Measurements from ENCODE around the gene ANAPC4. TPM values are rescaled to one million over a fixed set of nuclear protein-coding genes. Genes with fewer than 3 reads are reported as not detected.

ANAPC4 gene
- total and polyA plus RNA-seq, 5 donors: 10.3 to 16.0 (median 15.1) TPM

- WGBS: 81% methylated on average over 2 of the region's 2 CpGs
- H3K9me3 ChIP-seq (ENCODE audit: control insufficient read depth, low read length): no peaks in the 10 kb centered on the region
- intact Hi-C loops (cut with DNase I): no loop called here
- DNase-seq (no peak), ATAC-seq (no peak)
- no peak overlapping the region for H3K27ac ChIP-seq (ENCODE audit: low read length)
- peaks cover 7% of the 10 kb centered on the region for H3K4me1 ChIP-seq (ENCODE audit: control insufficient read depth, insufficient read depth, low read length)
- no peak overlapping the region for H3K4me3 ChIP-seq (ENCODE audit: low read length)
- no peaks in the 10 kb centered on the region for H3K27me3 ChIP-seq (ENCODE audit: control insufficient read depth, insufficient read depth)
Observed at GRCh38 chr4:25379591-25379990, 2.5 kb downstream of the ANAPC4 start.

DNA sequence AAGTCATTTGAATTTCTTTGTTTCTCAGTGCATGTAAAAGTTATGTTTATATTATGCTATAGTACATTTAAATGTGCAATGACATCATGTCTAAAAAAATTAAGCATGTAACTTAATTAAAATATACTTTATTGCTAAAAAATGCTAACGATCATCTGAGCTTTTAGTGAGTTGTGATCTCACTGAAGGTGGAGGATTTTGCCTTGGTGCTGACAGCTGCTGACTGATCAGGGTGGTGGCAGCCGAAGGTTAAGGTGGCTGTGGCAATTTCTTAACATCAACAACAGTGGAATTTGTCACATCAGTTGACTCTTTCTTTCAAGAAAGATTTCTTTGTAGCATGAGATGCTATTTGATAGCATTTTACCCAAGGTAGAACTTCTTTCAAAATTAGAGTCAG lies 6.6 kb downstream of the ANAPC4 start:
- H3K9me3 ChIP-seq (ENCODE audit: control insufficient read depth, low read length): no peaks in the 10 kb centered on the region
- no peak for ATAC-seq
- intact Hi-C loops (cut with DNase I): no loop called here
- peaks cover 3% of the 10 kb centered on the region for H3K4me1 ChIP-seq (ENCODE audit: control insufficient read depth, insufficient read depth, low read length)
- H3K27me3 ChIP-seq (ENCODE audit: control insufficient read depth, insufficient read depth): no peaks in the 10 kb centered on the region
- no peak overlapping the region for H3K4me3 ChIP-seq (ENCODE audit: low read length)
- no peak overlapping the region for H3K27ac ChIP-seq (ENCODE audit: low read length)
- no peak for DNase-seq
- WGBS: 54% methylated on average over 2 of the region's 2 CpGs

DNA sequence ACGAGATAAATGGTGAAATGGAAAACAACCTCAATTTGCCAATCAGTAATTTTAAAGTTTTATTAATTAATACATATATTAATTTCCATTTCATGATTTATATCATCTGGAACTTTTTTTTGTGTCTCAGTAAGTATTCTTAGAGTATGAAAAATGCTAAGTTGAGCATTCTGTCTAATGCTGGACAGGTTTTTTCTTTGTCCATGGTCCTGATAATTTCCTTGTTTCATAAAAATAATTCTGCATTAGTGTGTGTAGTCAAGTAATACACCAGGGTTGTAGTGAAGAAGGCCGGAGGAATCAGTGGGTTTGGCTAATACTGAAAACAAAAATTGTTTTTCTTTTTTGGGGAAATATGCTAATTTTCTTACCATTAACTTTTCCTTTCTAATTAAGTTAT lies 9.9 kb downstream of the ANAPC4 start:
- DNase-seq: no peak
- 93% methylated on average over 2 of the region's 2 CpGs for WGBS
- no peak for ATAC-seq
- intact Hi-C loops (cut with DNase I): no loop called here
- no peaks in the 10 kb centered on the region for H3K9me3 ChIP-seq (ENCODE audit: control insufficient read depth, low read length)
- H3K4me3 ChIP-seq (ENCODE audit: low read length): no peak overlapping the region
- no peak overlapping the region for H3K27ac ChIP-seq (ENCODE audit: low read length)
- no peaks in the 10 kb centered on the region for H3K4me1 ChIP-seq (ENCODE audit: control insufficient read depth, insufficient read depth, low read length)
- no peaks in the 10 kb centered on the region for H3K27me3 ChIP-seq (ENCODE audit: control insufficient read depth, insufficient read depth)

DNA sequence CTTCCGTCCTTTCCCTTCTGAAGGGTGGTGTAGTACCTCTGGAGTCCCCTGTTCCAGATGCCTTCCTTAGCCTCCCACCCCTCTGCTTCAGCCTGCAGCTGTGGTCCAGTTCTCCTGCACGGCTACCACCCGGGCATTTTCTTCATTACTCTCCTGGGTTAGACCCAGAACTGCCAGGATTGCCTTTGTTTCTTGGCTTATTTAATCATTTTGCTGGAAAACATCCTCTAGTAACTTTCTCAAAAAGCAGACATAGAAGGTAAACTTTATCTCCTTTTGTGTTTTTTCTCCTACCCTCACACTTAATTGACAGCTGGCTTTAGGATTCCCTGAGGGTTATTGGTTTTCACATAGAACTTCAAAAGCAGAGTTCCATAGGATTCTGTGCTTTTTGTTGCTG lies 20.2 kb downstream of the ANAPC4 start:
- no peak for ATAC-seq
- Histone ChIP-seq H3K27ac (ENCODE audit: low read length) (no peak overlapping the region), H3K27me3 (ENCODE audit: control insufficient read depth, insufficient read depth) (no peaks in the 10 kb centered on the region), H3K4me1 (ENCODE audit: control insufficient read depth, insufficient read depth, low read length) (no peaks in the 10 kb centered on the region), H3K4me3 (ENCODE audit: low read length) (no peak overlapping the region), H3K9me3 (ENCODE audit: control insufficient read depth, low read length) (no peaks in the 10 kb centered on the region)
- no peak for DNase-seq
- intact Hi-C loops (cut with DNase I): no loop called here
- WGBS: 98% methylated on average over 3 of the region's 3 CpGs

DNA sequence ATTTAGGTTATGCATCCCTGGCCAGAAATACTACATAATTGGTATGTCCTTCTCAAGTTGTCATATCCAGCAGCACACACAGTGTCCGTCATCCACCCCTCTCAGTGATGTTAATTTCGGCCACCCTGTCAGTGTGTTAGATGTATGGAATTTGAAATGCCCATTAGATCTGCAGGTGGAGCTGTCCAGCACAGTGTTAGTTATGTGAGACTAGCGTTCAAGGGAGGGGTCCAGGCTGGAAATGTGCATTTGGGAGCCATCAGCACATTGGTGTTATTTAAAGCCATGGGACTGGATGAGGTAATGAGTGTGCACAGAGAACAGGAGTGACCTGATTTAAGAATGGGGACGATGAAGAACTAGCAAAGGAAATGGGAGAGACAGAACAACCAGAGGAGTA lies 22.4 kb downstream of the ANAPC4 start:
- H3K27me3 ChIP-seq (ENCODE audit: control insufficient read depth, insufficient read depth): no peaks in the 10 kb centered on the region
- H3K9me3 ChIP-seq (ENCODE audit: control insufficient read depth, low read length): no peaks in the 10 kb centered on the region
- H3K4me1 ChIP-seq (ENCODE audit: control insufficient read depth, insufficient read depth, low read length): no peaks in the 10 kb centered on the region
- no peak for DNase-seq
- intact Hi-C loops (cut with DNase I): no loop called here
- no peak overlapping the region for H3K27ac ChIP-seq (ENCODE audit: low read length)
- ATAC-seq: no peak
- H3K4me3 ChIP-seq (ENCODE audit: low read length): no peak overlapping the region
- WGBS: 82% methylated on average over 4 of the region's 4 CpGs

DNA sequence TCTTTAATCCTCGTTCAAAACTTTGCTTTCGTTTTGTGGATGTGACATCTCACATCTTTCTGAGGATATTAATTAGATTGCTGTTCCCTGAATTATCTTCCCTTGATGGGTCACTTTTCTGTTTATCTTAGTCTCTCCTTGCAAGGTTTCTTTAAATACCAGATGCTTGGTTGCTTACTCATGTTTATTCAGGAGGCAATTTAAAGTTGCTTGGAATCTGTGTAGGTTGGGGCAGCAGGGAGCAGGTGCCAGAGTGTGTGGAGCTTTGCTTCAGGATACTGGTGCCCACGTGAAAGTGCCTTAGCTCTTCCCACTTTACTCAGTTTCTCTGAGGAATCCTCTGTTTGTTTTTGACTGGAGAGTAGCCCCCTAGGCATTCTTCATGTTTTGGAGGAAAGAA lies 24.0 kb downstream of the ANAPC4 start:
- Histone ChIP-seq H3K4me3 (ENCODE audit: low read length) (no peak overlapping the region), H3K27ac (ENCODE audit: low read length) (no peak overlapping the region), H3K27me3 (ENCODE audit: control insufficient read depth, insufficient read depth) (no peaks in the 10 kb centered on the region), H3K4me1 (ENCODE audit: control insufficient read depth, insufficient read depth, low read length) (no peaks in the 10 kb centered on the region), H3K9me3 (ENCODE audit: control insufficient read depth, low read length) (no peaks in the 10 kb centered on the region)
- DNase-seq (no peak), ATAC-seq (no peak)
- WGBS: 77% methylated on average over 3 of the region's 3 CpGs
- intact Hi-C loops (cut with DNase I): no loop called here

- H3K4me3 ChIP-seq (ENCODE audit: low read length): no peak overlapping the region
- ATAC-seq (no peak), DNase-seq (no peak)
- H3K4me1 ChIP-seq (ENCODE audit: control insufficient read depth, insufficient read depth, low read length): no peaks in the 10 kb centered on the region
- no peaks in the 10 kb centered on the region for H3K27me3 ChIP-seq (ENCODE audit: control insufficient read depth, insufficient read depth)
- 85% methylated on average over 1 of the region's 1 CpG for WGBS
- intact Hi-C loops (cut with DNase I): no loop called here
- H3K27ac ChIP-seq (ENCODE audit: low read length): no peak overlapping the region
- no peaks in the 10 kb centered on the region for H3K9me3 ChIP-seq (ENCODE audit: control insufficient read depth, low read length)
Observed at GRCh38 chr4:25402521-25402920, 25.5 kb downstream of the ANAPC4 start.

DNA sequence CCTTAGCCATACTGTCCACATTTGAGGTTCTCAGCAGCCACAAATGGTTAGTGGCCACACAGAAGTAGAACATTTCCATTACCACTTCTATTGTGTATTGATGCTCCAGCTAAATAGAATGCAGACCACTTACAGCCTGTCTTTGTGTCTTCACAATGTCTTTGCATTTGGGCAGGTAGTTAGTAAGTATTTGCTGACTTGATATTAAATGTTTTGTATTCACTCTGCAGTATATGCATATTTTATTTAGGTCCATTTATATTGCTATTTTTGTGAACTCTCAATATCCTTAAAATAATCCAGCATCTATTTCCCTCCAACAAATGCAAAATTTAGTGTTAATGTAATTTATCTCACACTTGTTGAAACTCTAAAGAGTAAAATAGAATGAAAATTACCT lies 26.6 kb downstream of the ANAPC4 start:
- Histone ChIP-seq H3K4me1 (ENCODE audit: control insufficient read depth, insufficient read depth, low read length) (no peaks in the 10 kb centered on the region), H3K4me3 (ENCODE audit: low read length) (no peak overlapping the region), H3K27ac (ENCODE audit: low read length) (no peak overlapping the region), H3K9me3 (ENCODE audit: control insufficient read depth, low read length) (no peaks in the 10 kb centered on the region), H3K27me3 (ENCODE audit: control insufficient read depth, insufficient read depth) (no peaks in the 10 kb centered on the region)
- DNase-seq: no peak
- intact Hi-C loops (cut with DNase I): no loop called here
- ATAC-seq: no peak

DNA sequence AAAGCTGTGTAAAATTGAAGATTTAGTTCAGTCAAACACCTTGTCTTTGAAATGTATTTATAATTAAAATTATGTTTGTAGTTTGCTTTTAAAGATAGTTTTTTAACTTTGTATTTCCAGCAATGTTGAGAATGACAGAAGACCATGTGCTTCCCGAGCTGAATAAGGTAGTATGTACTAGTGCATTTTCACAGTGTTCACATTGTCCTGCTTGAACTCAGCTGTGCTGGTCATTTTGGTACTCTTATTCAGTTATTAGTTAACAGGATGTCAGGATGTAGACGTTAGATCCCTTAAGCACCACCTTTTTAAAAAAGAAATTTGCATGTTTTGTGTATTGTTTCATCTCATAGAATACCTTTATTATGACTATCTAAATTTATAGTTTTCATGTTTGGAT lies 28.4 kb downstream of the ANAPC4 start:
- Histone ChIP-seq H3K4me3 (ENCODE audit: low read length) (no peak overlapping the region), H3K9me3 (ENCODE audit: control insufficient read depth, low read length) (no peaks in the 10 kb centered on the region), H3K4me1 (ENCODE audit: control insufficient read depth, insufficient read depth, low read length) (no peaks in the 10 kb centered on the region), H3K27me3 (ENCODE audit: control insufficient read depth, insufficient read depth) (no peaks in the 10 kb centered on the region), H3K27ac (ENCODE audit: low read length) (no peak overlapping the region)
- WGBS: 65% methylated on average over 2 of the region's 2 CpGs
- intact Hi-C loops (cut with DNase I): no loop called here
- DNase-seq (no peak), ATAC-seq (no peak)

DNA sequence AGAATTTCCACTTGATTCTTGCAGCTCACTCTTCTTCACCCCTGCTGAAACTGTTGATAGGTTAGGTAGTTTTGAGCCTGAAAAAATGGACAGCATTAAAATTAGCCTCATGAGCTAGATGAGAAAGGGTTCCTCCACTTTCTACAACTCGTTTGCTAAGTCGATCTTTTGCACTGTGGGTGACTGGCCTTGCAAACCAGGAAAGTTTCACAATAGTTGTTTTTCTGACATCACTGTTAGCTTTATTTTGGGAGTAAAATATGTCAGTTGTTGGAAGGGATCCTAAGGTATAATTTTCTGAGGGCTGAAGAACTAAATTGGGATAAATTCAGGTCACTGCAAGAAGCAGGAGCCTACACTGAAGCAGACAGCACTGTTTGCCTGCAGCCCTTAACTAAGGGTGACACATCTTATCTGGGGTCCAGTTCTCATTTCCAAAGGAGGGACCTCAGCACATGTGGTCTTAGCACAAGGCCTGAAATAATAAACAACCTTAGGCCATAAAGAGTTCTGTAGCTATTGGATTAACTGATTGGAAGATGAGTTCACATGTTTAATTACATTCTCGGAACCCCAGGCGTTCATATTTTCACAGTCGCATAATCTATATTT lies 29.1 kb downstream of the ANAPC4 start:
- H3K27ac ChIP-seq (ENCODE audit: low read length): no peak overlapping the region

DNA sequence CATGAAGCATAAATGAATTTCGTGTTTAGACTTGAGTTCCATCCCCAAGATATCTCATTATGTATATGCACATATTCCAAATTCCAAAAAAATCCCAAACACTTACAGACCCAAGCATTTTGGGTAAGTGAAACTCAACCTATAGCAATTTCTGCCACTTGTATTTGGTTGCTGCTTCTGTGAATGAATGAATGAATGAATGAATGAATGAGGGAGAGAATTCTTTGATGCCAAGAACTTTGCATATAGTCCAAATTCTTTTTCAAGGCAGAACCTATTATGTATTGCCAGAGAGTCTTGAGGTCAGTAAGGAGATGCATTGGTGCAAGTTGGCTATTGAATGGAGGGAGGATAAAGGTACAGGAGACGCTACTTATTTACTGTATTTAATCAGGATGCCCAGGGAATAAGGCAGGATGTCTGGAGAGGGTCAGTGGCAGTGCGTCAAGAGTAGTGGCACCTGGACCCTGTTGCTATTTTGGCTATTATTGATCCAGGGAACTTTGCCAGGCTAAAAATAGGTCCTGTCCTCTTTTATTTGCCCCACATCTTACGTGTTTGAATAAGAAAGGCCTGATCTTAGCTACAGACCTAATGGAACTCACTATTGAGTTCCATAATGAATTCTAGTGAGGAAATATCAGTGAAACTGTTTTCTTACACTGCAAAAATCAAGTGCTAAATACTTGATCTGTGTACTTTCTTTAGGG lies 33.9 kb downstream of the ANAPC4 start:
- no peaks in the 10 kb centered on the region for H3K9me3 ChIP-seq (ENCODE audit: control insufficient read depth, low read length)
- DNase-seq: no peak
- H3K4me3 ChIP-seq (ENCODE audit: low read length): no peak overlapping the region
- H3K27ac ChIP-seq (ENCODE audit: low read length): no peak overlapping the region
- no peaks in the 10 kb centered on the region for H3K4me1 ChIP-seq (ENCODE audit: control insufficient read depth, insufficient read depth, low read length)
- intact Hi-C loops (cut with DNase I): no loop called here
- no peak for ATAC-seq
- WGBS: 89% methylated on average over 4 of the region's 4 CpGs
- no peaks in the 10 kb centered on the region for H3K27me3 ChIP-seq (ENCODE audit: control insufficient read depth, insufficient read depth)

More for the DNA sequence above, 29.1 kb downstream of the ANAPC4 start:
- intact Hi-C loops (cut with DNase I): no loop called here
- ATAC-seq (no peak), DNase-seq (no peak)
- 88% methylated on average over 5 of the region's 5 CpGs for WGBS
- H3K4me1 ChIP-seq (ENCODE audit: control insufficient read depth, insufficient read depth, low read length): no peaks in the 10 kb centered on the region
- H3K9me3 ChIP-seq (ENCODE audit: control insufficient read depth, low read length): no peaks in the 10 kb centered on the region
- no peak overlapping the region for H3K4me3 ChIP-seq (ENCODE audit: low read length)
- H3K27me3 ChIP-seq (ENCODE audit: control insufficient read depth, insufficient read depth): no peaks in the 10 kb centered on the region

- no peaks in the 10 kb centered on the region for H3K4me1 ChIP-seq (ENCODE audit: control insufficient read depth, insufficient read depth, low read length)
- intact Hi-C loops (cut with DNase I): no loop called here
- H3K4me3 ChIP-seq (ENCODE audit: low read length): no peak overlapping the region
- no peak for DNase-seq
- no peaks in the 10 kb centered on the region for H3K27me3 ChIP-seq (ENCODE audit: control insufficient read depth, insufficient read depth)
- H3K9me3 ChIP-seq (ENCODE audit: control insufficient read depth, low read length): no peaks in the 10 kb centered on the region
- H3K27ac ChIP-seq (ENCODE audit: low read length): no peak overlapping the region
- ATAC-seq: no peak
- 43% methylated on average over 3 of the region's 3 CpGs for WGBS
Observed at GRCh38 chr4:25413261-25413660, 36.2 kb downstream of the ANAPC4 start.

Data from right cardiac atrium (tissue), 5 donors.